Suprapubic skin (tissue), 4 donors: ENCODE data around the gene PTPRD.

Source experiments
- CTCF ChIP-seq, 2 donors: fragments of 200-600 bp in 1 of 2; fragments of 450-650 bp in 1 of 2; sonication (generic) in 1 of 2; IDR thresholded peaks; one replicate each; pipeline ENCODE4 v1.5.1; 2016 to 2019; ENCODE audit warnings: antibody characterized with exemption in 2 of 2, mild to moderate bottlenecking in 1 of 2, moderate library complexity in 1 of 2
- POLR2A ChIP-seq, 2 donors: fragments of 450-650 bp; IDR thresholded peaks; one replicate each; pipeline ENCODE4 v1.6.1; 2017; ENCODE audit warnings: antibody characterized with exemption in 2 of 2, mild to moderate bottlenecking in 2 of 2, moderate library complexity in 2 of 2
- POLR2AphosphoS5 ChIP-seq, 3 donors: sonication (generic); formaldehyde crosslinking; IDR thresholded peaks; one replicate each; pipeline ENCODE4 v1.6.1; 2017; ENCODE audit warnings: antibody characterized with exemption in 3 of 3

GRCh38 chr9:10204276-10204675 lies 408.5 kb downstream of the PTPRD start:
- TF ChIP-seq CTCF (IDR thresholded peaks at IDR 0.05) (no peak), POLR2AphosphoS5 (IDR thresholded peaks at IDR 0.05) (no peak), POLR2A (IDR thresholded peaks at IDR 0.05) (no peak)
